ENCODE measurements around the gene CADPS.

DNA sequence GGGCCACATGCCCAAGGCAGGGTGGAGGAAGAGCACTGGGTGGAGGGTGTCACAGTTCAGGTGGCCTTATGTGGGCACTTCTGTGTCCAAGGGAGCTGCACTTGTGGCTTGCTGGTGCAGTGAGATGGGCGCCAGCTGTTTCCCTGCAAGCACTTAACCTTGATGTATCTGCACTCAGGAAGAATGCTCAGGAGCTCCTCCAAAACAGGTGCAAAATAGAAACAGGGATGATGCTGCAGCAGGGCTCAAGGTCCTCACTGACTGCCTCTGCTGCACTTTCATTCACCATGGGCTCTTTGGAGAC is 151.3 kb downstream of the CADPS start:
- TF ChIP-seq, protein P1, sequence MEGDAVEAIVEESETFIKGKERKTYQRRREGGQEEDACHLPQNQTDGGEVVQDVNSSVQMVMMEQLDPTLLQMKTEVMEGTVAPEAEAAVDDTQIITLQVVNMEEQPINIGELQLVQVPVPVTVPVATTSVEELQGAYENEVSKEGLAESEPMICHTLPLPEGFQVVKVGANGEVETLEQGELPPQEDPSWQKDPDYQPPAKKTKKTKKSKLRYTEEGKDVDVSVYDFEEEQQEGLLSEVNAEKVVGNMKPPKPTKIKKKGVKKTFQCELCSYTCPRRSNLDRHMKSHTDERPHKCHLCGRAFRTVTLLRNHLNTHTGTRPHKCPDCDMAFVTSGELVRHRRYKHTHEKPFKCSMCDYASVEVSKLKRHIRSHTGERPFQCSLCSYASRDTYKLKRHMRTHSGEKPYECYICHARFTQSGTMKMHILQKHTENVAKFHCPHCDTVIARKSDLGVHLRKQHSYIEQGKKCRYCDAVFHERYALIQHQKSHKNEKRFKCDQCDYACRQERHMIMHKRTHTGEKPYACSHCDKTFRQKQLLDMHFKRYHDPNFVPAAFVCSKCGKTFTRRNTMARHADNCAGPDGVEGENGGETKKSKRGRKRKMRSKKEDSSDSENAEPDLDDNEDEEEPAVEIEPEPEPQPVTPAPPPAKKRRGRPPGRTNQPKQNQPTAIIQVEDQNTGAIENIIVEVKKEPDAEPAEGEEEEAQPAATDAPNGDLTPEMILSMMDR (IDR thresholded peaks at IDR 0.05 in 8 of 11, conservative IDR thresholded peaks at IDR 0.05 in 3 of 11) = no peak
- TF ChIP-seq POLR2A (IDR thresholded peaks at IDR 0.05) (no peak), POLR2AphosphoS5 (IDR thresholded peaks at IDR 0.05) (no peak)
